Dermis microvascular lymphatic vessel endothelial cell (primary cell): ENCODE measurements around the gene EVC2. TPM values are rescaled to one million over a fixed set of nuclear protein-coding genes. Genes with fewer than 3 reads are reported as not detected.

ENCODE experiments used
- total RNA-seq: library from RNA; depleted of rRNA; stranded (reverse); fragments of >200 nt; gene quantifications from 2 replicates; pipeline ENCODE4 v1.2.1, GENCODE V29; 2014

EVC2 gene
- total RNA-seq, 1 donor from 2014 or later: 7.1 TPM

Other genes with a start within 250 kb of the EVC2 start
- gene EVC, start 2.6 kb upstream of the EVC2 start, total RNA-seq: 10.0 and 17.1 TPM in 2 replicates
- gene CRMP1, start 184.5 kb upstream of the EVC2 start, total RNA-seq: 0.13 and 1.5 TPM in 2 replicates